Right renal pelvis (tissue), 4 donors: Measurements from ENCODE around the gene UGT1A3. TPM values are rescaled to one million over a fixed set of nuclear protein-coding genes. Genes with fewer than 3 reads are reported as not detected.

Source experiments
- DNase-seq, 4 donors: peaks; one replicate each; pipeline ENCODE4 v3.0.0-alpha.2; 2013; ENCODE audit warnings: low read depth in 4 of 4, low spot score in 3 of 4, missing footprints in 1 of 4
- polyA plus RNA-seq, 4 donors: library from polyadenylated mRNA; unstranded; fragments of 120-200 nt; gene quantifications; one replicate each; pipeline ENCODE4 v1.2.1, GENCODE V29; 2013; ENCODE audit not compliant: insufficient read length in 4 of 4

UGT1A3 gene
- polyA plus RNA-seq, 4 donors = 0.06 TPM; not detected in 3

DNA sequence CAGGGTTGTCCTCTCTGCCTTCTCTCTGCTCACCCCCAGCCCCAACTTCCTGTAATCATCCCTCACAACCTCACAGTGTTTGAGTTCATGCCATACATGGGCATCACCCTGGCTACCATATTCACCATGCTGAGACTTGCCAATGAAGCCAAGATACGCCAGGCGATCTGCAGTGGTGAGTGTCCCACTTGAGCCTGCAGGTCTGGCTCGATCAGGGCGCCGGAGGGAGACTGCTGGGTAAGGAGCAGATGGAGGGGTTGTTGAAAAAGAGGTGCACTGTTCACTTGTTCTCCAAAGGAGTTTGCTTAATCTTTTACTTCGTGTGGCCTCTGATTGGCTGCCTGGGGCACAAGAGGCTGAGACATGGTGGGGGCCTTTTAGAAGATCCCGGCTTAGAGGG lies 63.9 kb downstream of the UGT1A3 start:
- DNase-seq = no peak

DNA sequence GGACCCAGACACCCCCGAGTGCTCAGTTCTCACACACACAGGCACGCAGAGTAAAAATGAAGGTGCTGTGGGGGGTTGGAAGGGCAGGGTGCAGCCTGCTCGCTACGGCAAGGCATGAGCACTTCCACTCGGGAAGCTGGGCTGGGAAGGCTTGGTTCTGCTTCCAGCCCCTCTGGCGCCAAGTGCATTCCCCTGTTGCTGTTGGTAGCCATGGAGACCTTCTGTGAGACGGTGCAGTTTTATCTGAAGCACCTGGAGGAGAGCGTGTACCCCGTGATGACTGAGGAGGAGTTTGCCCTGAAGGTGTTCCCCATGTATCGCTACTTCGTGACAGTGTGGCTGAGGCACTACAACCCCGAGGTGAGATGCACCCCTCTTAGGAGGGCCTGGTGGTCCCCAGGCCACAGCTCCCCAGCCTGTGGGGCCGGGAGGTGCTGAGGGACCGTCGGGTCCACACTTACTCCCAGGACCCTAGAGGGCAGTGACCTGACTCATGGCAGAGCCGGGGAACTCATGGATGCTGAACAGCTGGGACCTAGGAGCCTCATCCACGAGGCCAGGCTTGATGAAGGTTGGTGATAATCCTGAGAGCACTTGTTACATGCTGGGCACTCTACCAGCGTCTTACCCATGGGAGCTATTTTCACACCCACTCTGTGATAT lies 64.8 kb downstream of the UGT1A3 start:
- DNase-seq = no peak

DNA sequence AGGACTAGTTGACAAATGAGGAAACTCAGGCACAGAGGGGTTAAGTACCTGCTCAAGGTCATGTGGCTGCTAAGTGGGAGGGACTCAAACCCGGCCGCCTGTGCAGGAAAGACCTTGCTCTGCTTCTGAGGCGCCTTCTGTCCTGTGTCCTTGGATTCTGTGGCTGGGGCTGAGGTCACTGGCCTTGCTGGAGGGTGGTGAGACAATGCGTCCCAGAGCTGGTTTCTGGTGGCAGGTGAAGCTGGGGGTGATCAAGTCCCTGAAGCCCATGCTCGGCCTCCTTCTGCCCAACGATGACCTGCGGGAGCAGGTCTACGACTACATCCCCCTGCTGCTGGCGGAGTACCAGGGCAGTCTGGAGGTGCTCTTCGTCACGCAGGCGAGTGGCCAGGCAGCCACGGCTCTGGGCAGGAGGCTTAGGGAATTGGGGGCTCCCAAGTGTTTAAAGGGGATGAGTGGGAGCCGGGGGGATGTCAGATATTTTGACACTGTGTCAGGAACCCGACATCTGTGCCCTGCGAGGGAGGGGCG lies 65.4 kb downstream of the UGT1A3 start:
- no peak for DNase-seq

DNA sequence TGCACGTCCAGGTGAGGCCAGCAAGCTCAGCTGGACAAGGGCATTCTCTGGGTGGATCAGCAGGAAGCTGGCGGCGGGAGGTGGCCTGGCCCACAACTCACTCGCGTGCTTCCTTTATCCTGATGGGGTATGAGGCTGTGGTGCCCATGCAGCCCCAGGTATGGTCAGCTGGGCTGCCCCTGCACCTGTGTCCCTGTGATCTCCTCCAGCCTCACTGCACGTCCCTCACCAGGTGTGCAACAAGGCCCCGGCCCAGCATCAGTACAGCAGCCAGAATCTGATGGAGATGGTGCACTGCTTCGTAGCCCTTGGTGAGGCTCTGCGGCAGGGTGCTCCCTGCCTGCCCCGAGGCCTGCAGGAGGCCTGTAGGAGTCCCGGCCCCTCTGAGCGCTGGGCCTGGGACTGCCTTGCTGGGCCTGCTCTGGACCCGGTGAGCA lies 66.9 kb downstream of the UGT1A3 start:
- DNase-seq = no peak

DNA sequence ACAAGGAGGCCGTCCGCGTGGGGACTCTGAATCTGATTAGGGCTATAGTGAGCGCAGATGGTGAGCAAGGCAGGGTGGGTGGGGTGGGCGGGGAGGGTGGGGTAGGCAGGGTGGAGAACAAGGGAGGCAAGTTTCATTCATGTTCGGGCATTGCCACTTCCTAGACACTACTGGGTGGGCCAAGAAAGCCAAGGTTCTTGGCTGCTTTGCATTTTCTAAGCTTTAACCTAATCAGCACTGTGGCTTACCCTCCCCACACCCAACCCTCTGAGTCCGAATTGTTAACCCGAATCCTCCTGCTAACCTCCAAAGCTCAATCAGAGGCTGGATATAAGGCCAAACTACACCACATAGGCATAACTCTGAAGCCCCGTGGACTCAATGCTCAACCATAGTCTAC lies 67.4 kb downstream of the UGT1A3 start:
- DNase-seq = no peak

DNA sequence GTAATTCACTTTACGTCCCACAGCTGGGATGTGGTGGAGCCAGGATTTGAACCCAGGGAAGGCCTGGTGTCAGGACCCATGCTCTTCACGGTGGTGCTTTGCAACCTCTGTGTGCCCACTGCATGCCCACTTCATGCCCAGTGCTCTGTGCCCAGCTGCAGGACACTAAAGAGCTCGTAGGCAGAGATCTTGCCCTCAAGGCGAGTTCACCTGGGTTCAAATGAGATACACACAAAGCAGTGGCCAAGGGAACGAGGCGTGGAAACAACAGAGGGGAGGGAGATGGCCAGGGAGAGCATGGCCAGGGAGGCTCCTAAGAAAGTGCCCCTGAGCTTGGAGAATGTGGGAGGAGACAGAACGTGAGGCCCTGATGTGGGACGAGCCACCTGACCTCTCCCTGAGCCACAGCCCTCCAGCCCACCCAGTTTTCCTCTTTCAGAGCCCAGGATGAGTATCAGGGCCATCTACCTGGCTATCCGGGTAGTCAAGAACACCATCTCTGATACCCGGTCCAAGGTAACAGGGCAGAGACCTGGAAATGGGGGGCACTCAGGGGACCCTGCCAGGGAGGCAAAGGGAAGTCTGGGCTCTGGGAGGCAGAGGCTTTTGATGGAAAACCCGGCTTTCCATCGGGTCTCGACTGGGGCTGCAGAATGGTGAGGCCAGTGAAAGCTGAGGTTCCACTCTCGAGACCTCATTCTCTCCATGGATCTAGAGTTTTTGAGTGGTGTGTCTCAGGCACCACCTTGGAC lies 69.7 kb downstream of the UGT1A3 start:
- DNase-seq = no peak

DNA sequence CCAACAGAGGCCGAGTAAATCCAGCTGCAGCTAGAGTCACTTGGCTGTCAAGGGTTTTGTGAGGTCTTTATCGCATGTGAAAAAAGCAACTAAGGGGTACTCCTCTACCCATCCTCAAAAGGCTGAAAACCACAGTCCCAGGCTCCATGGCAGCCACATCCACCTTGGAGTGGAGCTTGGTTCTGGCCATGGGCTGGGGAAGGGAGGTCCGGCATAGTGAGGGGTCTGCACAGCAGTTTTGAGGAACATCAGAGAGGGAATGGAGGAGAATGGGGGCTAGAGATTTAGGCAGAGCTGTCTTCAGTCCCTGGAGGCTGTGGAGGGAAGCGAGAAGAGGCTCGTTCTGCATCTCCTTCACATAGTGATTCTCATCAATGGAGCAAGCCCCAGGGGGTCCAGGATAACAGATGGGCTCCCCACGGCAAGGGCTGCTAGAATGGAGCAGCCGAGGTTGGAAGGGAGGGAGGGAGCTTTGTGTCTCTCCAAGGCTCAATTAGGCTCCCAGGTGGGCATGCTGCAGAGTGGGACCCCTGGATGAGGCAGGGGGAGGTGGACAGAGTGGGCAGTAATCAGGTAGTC lies 70.3 kb downstream of the UGT1A3 start:
- no peak for DNase-seq

DNA sequence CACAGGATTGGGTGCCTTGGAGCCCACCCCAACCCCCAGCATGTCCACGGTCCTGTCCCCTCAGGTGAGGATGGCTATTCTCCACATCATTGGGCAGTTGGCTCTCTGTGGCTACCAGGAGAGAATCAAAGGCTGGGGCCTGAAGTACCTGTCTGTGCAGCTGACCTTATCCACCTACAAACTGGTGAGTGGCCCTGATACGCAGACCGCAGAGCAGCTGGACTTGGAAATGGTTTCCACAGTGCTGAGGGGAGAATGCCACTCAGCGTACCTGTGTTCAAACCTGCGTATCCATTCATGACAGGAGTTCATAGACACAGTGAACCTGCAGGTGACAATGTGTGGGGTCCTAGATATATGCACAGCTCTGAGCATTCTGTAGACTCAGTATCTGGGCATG lies 70.9 kb downstream of the UGT1A3 start:
- no peak for DNase-seq

DNA sequence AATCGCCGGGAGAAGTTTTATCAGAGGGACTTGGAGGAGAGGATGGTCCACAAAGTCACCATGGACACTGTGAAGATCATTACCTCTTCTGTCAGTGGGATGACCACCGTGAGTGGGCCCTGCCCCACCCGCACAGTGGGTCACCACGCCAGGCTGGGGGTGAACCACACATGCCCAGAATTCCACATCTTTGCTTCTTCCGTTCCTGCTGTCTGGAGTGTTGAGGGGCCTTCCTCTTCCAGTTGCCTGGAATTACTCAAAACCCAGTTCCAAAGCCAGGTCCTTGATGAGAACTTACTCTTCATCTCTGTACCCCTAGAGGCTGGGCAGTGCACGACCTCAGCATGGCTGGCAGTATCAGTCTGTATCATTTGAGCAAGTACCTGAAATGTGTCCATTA lies 71.4 kb downstream of the UGT1A3 start:
- DNase-seq = no peak

DNA sequence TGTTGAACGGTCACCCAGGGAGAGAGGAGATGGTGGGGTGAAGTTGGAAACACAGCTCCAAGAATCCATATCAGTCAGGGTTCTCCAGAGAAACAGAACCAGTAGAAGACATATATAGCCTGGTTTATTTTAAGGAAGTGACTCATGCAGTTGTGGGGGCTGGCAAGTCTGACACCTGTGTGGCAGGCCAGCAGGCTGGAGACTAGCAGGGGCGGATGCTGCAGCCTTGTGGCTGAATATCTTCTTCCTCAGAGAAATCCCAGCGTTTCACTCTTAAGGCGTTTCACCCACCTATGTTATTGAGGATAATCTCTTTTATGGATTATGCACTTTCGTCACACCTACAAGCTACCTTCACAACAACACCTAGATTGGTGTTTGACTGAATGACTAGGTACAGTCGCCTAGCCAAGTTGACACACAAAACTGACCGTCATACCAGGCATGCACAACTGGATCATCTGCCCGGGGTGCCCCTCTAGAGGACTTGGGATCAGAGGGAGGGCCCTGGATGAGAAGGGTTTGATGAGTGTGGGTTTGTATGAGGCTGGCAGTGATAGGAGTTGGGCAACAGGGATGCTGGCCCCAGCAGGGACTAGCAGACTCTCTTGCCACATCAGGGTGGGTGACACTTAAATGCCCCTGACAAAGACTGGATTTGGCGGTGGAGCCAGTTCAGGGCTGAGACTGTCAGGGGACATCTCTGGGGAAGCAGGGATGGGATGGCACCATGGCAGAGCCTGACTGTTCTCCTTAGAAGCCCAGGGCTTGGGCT lies 72.7 kb downstream of the UGT1A3 start:
- no peak for DNase-seq

DNA sequence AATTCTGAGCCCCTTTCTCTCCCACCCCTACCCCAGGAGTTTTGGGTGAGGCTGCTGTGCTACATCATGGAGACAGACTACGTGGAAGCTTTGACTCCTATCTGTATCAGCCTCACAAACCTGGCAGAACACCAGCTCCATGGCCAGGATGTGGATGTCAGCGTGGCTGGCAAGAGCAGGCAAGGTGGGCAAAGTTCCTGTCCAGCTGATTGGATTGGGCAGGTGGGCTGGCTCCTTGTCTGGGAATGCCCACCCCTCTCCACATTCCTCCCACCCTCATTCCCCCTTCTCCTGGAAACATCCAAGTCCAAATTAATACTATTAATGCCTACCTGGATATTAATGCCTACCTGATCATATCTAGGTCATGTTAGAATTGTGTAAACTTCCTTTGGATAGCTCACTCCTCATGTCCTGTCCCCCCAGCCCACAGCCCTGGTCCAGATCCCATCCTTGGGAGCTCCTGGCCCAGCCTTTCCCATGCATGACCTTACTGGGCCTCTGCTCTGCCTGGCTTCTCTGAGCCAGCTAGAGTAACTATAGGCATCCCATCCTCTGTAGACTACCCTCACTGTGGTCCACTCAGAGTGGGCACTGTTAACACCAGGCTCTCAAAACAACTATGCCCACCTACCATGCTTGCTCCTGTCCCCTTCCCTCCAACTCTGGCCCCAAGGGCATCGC lies 73.4 kb downstream of the UGT1A3 start:
- DNase-seq = no peak

DNA sequence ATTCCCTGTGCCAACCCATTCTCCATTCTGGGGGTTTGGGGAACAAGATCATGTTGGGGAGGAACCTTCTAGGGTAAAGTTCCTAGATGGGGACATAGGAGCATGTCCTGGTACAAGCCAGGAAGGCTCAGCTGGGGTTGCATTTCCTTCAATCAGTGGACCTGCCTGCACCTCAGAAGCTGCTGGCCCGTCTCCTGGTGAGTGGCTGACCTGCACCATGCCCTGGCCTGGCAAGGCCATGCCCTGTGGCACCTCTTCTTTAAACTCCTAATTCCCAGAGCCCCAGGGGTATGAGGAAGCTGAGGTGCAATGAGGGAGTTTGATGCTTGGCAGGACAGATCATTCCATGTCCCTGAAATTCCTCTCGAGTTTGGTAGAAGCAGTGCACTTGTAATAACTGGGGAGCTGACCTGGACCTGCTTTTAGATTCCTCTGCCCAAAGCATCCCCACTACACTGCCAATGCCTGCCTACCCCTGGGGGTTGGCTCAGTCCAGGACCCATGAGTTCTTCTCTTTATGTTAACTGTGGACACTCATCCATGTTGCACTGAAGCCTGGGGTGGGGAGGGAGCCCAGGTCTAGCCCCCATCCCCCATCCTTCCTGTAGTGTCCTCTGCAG lies 74.6 kb downstream of the UGT1A3 start:
- no peak for DNase-seq

DNA sequence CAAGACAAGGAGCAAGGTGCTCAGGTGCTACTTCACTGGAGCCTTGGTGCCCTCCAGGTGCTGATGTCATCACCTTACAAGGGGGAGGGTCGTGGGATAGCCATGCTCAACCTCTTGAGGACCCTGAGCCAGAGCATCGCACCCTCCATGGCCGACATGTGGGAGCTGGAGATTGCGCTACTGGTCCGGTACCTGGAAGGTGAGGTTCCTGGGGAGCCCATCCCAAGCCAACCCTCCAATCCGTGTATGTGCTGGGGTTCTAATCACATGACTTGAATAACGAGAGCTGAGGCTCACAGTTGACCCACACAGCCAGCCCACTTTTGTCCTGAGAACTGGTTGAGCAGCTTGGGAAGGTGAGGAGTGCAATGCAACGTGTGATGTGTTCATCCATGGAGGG lies 75.2 kb downstream of the UGT1A3 start:
- DNase-seq = no peak

DNA sequence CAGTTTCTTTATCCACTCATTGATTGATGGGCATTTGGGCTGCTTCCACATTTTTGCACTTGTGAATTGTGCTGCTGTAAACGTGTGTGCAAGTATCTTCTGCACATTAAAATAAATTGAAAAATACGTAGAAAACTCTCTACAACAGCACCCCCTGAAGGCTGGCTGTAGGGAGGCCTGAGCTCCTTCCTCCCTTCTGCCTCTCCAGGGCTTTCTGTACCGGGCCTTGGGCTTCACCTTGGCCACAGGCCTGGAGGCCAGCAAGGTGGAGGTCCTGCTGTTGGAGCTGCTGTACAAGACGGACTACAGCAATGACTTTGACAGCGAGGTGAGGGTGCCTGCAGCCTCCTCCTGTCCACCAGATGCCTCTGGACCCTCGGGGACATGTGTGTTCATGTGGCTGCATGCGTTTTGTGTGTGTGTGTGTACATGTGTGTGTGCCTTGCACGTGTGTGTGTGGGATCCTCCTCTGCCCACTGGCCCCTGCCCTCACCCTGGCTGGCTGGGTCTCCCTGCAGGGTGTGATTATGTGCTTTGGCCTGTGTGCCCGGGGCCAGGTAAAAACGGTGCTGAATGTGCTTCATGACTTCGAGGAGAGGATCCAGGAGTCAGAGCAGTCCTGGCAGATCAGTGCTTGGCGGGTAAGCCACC lies 78.5 kb downstream of the UGT1A3 start:
- no peak for DNase-seq

DNA sequence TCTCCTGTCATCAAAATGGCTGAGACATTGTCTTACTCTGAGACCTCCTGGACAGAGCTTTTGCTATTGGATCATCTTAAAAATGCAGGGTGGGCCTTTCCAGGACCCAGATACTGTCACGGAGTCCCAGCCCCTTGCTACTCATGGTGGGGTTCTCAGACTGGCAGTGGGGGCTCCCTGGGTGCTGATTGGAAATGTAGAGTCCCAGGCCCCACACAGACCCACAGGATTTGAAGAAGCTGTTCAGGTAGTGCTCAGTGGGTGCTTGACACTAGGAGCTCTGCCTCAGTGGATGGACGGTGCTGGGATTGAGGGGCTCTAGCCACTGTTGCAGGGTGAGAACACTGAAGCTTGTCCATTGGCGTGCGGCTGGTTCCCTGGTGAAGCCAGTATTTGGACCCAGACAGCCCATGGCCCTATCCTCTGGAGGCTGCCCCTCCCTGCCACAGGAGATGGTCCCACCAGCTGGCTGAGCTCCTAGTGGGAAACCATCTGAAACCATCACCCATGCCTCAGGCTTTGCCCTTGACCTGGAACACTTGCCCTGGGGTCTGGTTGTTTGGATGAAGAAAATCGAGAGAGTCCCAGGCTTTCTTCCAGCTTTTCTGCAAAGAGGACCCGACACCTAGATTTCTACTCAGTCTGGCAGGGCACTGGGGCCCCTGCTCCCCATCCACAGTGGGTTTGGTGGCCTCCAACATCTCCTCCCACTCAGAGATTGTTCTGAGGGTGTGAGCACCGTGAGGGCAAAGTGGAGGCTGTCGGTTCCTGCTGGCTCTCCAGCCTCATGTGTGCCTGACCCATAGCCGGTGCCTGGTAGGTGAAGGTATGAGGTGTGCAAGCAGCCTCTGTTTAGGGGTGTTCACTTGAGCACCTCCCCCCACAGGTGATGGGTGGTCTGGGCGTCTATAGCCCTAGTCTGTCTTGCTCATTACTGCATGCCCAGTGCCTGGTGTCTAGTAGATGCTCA lies 79.4 kb downstream of the UGT1A3 start:
- DNase-seq = no peak

DNA sequence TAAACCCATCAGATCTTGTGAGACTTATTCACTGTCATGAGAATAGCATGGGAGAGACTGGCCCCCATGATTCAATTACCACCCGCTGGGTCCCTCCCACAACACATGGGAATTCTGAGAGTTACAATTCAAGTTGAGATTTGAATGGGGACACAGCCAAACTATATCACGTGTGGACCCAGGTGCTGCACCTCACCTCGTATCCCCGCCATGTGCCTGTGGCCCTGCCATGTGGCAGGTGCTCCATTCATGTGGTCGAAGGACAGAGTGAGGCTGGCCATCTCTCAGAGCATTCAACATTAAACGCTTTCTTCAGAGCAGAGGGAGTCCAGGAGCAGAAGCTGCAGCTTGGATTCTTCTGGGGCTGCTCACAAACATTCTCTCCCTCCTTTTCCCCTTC lies 81.5 kb downstream of the UGT1A3 start:
- DNase-seq = no peak

DNA sequence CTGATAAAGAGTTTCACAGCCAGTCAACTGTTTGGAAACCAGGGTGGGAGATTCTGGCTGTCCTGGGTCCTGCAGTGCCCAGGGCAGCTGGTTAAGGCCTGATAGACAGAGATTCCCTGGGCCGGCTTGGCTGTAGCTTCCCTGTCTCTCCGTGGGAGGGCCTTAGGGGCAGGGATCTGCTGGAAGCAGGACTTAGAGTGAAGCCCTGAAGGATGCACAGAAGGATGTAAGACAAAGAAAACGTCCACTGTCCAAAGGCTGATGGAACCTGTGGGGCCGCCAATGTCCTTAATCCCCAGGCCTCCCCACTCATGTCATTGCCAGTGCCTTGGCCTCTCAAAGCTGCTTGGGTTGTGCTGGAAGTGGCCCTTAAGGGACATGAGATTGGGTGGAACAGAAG lies 82.2 kb downstream of the UGT1A3 start:
- no peak for DNase-seq

DNA sequence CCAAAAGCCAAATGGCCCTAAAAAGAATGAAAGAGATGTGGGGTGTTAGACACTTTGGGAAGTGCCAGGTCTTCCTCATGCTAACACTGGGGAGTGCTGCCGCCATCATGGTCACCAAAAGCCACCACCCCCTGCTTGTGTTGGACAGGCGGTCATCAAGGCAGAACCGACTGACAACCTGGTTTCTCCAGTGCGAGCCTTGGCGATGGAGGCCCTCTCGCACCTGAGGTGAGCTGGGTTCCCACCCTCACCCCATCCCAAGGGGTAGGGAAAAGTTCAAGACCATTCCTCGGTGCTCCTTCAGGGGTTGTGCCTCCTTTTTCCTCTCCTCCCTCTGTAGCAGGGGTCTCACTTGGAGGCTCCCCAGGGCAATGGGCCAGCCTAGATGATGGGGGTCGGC lies 82.9 kb downstream of the UGT1A3 start:
- DNase-seq = no peak
